ENCODE data around the gene UBE2V1.

UBE2V1 gene

GRCh38 chr20:50061151-50062005 lies 51.6 kb downstream of the UBE2V1 start:
- no peak for DNase-seq

DNA sequence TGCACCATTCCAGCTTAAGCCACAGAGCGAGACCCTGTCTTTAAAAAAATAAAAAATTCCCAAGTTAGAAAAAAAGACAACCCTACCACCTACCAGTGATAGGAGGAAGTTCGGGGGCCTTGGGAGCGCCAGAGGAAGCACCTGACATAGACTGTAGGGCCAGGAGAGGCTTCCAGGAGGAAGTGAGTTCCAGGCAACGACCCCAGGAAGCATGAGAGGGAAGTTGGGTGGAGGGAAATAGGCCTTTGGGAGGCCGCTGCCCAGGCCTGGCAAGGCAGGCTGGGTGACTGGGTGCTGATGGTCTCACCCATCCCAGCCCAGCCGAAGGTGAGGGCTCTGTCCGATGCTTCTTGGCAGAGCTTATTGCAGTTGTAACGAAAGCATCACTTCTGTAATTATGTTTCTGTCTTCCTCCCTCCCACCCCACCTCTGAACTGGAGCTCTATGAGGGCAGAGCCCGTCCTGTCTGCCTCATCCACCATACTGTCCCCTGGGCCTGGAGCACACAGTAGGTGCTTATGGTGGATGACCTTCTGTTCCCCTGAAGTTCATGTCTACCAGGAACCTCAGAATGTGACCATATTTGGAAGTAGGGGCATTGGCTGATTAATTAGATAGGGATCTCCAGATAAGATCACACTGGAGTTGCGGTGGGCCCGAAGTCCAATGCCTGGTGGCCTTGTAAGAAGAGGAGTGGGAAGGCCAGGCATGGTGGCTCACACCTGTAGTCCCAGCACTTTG lies 54.1 kb downstream of the UBE2V1 start:
- no peak for DNase-seq

GRCh38 chr20:50057714-50058053 lies 55.3 kb downstream of the UBE2V1 start:
- no peak for DNase-seq

- no peak for DNase-seq
Measured at GRCh38 chr20:50056951-50057713, 55.8 kb downstream of the UBE2V1 start.

GRCh38 chr20:50056408-50056926 lies 56.5 kb downstream of the UBE2V1 start:
- no peak for DNase-seq

GRCh38 chr20:50055524-50056083 lies 57.3 kb downstream of the UBE2V1 start:
- no peak for DNase-seq

DNA sequence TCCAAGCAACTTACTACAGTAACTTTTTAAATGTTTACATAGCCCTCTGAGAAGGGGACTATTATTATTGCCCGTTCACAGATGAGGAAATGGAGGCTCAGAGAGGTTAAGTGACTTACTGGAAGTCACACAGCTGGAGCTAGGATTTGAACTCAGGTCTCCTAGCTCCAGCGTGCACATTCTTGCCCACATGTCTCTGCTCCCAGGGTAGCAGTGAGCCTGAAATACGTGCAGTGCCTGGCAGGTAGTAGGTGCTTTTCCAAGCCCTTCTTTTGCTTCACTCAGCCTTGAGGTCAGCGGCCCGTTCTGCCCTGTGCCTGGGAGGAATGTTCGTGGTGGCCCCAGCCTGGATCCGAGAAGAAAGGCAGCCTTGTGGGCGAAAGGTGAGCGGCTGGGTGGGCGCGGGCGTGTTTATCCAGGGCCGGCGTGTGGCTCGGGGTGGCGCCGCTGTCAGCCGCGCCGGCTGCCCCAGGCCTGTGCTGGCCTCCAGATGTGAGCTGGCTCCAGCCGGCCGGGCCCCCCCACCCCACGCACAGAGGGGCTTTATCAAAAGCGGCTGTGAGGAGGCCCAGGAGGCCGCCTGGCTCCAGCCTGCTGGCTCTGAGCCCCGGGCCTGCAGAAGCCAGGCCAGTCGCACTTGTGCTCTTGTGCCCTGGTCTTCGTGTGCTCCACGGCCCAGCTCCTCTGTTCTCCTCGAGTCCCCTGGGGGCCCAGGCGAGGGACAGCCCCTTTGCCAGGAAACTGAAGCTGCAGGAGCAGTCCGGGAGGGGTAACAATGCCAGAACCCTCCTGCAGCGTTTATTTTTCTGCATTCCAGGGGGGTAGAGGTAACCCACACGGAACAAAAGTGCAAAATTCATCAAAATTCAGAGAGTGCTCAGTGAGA lies 58.1 kb downstream of the UBE2V1 start:
- DNase-seq = no peak

DNA sequence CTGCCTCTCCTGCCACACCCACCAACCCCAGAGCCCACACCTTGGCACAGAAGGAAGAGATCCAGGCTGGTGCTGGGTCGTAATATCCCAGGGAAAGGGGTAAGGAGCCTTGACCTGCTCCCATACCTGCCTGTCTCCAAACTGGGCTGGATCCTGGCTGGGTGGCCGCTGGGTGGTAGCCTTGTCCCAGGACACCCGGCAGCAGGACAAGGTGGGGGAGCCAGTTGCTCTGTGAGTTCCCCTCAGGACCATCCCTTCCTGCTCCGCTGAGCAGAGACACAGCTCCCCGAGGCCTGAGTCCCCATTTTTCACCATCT lies 58.8 kb downstream of the UBE2V1 start:
- DNase-seq = no peak

- DNase-seq = no peak
Measured at GRCh38 chr20:50053362-50054230, 59.4 kb downstream of the UBE2V1 start.

DNA sequence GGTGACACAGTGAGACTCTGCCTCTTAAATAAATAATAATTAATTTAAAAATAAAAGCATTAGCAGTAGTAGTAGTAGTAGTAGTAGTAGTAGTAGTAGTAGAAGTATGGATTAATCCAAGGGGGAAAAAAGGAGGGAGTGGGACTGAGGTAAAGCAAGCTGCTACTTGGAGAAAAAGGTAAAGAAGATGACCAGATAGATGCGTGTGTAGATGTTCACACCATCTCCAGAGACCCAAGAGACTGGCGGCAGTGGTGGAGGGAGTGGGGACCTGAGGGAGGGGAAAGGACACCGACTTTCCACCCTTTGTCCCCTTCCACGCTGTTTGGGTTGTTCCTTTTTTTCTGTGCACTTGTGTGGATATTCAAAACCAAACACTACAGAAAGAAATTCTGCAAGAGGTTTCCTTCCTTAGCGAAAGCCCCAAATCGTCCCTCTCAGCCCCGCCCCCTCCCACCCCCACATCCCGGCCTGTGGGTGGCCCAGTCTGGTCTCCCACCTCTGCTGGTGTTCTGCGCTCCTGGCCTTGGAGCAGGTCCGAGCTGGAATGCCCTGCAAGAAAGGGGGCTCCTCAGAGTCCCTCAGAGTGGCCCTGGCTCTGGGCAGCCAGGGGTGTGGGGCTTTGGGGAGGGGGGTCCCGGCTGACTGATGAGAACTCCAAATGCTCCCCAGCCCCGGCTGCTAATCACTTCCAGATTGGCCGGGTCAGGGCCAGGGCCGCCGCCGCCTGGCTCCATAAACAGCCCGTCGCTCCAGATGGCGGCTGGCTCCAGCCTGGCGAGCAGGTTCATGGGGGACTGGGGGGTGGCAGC lies 60.2 kb downstream of the UBE2V1 start:
- no peak for DNase-seq

- DNase-seq = no peak
Measured at GRCh38 chr20:50050660-50051308, 62.2 kb downstream of the UBE2V1 start.

- DNase-seq = no peak
Measured at GRCh38 chr20:50050214-50050613, 62.7 kb downstream of the UBE2V1 start.

DNA sequence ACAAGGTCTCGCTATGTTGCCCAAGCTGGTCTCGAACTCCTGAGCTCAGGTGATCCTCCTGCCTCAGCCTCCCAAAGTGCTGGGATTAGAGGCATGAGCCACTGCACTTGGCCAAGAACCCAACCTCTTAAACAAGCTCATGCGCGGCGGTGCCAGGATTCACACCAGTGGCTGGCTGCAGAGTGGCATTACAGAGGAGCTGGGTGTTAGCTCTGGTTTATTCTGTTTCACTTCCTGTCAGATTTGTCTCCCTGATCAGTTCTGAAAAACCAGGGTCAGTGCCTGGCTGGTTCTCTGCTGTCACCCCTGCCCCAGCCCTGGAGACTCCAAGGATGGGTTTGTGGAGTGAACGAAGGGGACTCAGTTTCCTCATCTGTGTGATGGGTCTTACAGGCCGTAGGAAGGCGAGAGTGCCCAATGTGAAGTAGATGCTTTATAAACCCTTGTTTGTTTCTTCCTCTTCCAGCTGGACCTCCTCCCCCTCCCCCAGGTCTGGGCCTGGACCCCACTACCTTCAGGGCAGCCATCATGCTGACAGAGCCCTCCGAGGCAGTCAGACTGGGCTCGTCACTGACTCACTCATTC lies 63.4 kb downstream of the UBE2V1 start:
- no peak for DNase-seq

DNA sequence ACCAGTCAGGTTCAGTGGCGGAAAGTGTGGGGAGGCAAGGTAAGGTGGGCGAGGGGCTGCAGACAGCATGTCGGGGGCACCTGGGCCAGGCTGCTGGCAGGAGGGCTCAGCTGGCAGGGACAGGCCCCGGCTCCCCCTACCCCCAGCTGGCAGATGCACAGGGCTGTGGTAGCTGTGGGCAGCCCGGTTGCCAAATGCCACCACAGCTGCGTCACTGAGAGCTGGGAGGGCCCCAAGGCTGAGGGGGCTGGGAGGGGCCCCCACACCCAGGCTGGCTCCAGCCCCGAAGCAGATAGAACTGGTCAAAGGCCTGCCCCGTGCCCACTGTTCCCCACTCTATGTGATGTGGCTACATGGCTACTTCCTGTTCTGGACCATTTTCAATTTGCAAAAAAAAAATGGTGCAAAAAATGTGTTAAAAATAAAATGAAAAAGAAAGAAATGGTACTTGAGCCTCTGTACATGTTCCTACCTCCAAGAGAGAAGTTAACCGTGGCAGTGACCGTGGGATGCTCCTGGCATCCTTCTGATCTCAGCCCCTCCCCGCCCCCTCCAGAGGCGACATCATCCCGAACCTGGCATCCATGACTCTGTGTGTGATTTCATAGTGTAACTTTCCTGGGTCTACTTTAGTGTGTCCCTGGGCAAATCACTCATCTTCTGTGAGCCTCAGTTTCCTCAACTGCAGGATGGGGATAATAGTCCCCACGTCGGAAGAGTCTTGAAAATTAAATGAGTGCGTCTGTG lies 64.4 kb downstream of the UBE2V1 start:
- DNase-seq = peak; percentile 32

- DNase-seq = no peak
Measured at GRCh38 chr20:50044353-50044960, 68.5 kb downstream of the UBE2V1 start.

DNA sequence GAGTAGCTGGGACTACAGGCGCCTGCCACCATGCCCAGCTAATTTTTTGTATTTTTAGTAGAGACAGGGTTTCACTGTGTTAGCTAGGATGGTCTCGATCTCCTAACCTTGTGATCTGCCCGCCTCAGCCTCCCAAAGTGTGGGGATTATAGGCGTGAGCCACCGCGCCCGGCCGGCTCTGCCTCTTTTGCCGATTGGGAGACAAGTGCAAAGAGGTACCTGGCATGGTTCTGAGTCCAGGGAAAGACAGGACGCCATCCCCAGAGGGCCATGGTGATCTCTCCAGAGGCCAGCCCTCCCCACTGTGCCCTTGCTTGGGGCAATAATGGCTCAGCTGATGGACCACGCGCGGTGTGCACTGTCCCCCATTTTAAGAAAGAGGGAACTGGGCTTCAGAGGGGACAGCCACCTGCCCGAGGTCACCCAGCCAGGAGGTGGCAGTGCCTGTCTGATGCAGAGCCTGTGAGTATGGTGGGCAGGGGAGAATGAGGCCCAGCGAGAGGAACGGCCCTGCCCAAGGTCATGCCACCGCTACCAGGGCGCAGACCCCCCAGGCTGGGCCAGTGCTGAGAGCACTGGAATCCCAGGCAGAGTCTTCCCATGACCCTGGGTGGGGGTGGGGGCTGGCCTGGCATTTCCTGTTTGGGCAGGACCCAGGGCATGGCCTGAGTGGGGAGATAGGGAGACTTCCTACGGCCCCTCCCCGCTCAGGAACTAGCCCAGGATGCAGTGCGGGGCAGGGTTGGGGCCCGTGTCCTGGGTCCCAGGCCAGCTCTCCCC lies 69.2 kb downstream of the UBE2V1 start:
- no peak for DNase-seq

All from CD4-positive, alpha-beta T cell treated with Interleukin-10 for 1 hour (primary cell).